Measurements from ENCODE around the gene C13orf42.
"Not testable (repeated sequence)": the region's sequence is repeated elsewhere in the genome, so short reads cannot be mapped to it uniquely, and the experiment has no call there.

The C13orf42 gene

GRCh38 chr13:51120873-51121272 lies 9.8 kb upstream of the C13orf42 start:
- peak; percentile 49 for DNase-seq
- ATAC-seq = not testable (repeated sequence)

DNA sequence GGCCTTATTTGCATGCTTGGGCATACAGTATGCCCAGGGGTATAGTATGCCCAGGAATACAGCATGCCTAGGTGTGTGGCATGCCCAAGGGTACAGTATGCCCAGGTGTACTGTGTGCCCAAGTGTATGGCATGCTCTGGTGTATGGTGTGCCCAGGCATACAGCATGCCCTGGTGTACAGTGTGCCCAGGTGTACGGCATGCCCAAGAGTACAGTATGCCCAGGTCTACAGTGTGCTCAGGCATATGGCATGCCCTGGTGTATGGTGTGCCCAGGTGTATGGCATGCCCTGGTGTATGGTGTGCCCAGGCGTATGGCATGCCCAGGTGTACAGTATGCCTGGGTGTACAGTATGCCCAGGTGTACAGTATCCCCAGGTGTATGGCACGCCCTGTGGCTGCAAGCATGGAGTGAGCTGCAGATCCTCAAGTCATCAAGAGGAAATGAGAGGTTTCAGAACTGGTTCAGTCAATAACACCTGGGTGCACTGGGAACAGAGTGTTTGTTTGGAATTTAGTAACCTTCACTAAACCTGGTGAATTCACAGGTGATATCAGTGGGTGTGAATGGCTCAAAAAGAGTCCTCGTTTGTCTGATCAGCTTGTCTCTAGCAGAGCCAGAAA lies 7.8 kb upstream of the C13orf42 start:
- DNase-seq (no peak), ATAC-seq (no peak)

DNA sequence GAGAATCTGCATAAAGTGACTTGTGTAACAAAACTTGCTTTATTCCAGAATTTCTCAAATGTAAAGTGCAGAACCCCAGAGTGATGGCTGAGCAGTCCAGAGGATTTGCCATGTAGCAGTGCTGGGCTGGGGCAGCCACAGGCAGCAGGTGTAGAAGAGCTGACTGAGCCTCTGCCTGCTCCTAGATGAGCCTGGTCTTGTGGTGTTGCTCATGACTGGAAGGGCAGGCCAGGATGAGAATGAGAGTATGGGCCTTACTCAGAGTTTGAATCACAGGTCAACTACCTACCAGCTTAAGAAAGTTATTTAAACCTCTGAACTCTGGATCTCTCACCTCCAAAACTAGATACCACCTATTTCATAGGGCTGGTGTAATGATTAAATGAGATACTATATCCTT lies 2.9 kb upstream of the C13orf42 start:
- DNase-seq (no peak), ATAC-seq (peak; percentile 33)

- DNase-seq (no peak), ATAC-seq (no peak)
These were observed 2.3 kb upstream of the C13orf42 start for GRCh38 chr13:51113186-51113881.

DNA sequence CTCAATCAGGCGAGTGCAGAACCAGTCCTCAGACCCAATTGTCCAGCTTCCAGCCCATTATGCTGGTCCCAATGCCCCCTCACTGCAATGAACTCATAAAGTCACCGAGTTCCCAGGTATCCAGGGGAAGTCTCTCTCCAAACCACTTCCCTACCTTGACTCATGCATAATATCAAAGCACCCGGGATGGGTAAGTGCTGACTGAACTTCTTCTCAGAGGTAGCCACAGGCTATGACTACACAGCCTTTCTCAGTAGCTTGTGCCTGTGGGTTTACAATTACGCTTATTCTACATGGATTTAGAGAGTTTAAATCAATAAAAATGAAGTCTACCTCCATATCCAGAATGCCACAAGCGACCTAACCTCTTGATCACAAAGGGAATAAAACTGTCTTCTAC lies 1.7 kb upstream of the C13orf42 start:
- no peak for ATAC-seq
- no peak for DNase-seq

DNA sequence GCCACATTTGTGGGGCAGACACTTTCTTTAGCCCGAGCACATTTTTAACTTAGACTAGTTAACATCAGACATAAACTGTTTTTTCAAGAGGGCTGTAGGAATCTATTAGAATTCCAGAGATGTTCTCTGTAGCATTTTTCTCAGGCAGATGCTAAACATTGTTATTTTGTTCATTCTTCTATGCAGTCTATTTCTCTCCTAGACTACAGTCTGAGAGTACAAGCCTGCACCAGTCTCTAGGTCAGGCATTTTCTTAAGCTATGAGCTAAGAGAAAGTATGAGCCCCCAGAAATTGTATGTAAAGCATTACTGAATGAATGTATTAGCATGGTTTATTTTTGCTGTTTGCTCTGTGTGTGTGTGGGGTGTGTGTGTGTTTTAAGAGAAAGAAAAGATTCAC lies 923 bp upstream of the C13orf42 start:
- DNase-seq (no peak), ATAC-seq (no peak)

GRCh38 chr13:51107996-51108395 lies 3.1 kb downstream of the C13orf42 start:
- DNase-seq (no peak), ATAC-seq (no peak)

DNA sequence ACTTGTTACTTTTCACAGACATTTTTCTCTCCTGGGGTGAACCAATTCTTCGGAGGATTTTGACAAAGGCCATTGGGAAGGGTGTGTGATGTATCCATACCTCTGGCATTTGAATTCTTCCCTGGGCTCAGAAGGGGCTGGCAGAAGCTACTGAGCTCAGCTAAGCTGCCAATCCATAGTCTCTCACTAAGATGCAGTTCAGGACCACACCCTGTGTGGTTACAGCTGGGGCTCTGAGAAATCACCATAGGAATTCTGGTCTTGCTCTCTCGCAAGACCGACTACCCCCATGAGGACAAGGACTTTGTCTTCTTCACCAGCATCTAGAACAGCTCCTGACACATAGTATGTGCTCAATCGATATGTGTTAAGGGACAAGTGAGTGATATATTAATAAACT lies 6.0 kb downstream of the C13orf42 start:
- DNase-seq (no peak), ATAC-seq (no peak)

DNA sequence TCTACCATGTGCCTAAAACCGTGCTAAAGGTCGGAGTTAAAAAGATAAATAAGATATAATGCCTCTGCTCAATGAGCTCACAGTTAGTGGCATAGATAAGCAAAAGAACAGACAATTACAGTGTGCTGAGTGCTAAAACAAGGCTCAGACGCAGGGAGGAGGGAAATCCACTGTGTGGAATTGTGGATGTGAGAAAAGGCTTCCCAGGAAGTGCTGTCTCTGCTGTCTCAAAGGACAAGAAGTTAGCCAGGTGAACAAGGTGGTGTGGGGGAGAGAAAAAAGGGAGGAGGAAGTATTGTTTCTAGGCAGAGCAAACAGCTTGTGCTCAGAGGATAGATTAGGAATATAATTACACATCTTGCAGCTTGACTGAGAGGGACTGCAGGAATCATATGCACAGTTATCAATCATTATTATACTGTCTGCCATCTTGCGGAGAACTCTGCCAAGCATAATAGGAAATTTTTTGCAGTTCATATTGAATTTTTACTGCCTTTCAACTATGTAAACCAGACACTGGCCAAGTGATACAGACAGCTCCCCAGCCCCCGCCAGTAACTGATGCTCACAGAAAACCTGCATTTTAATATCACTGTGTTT lies 9.3 kb downstream of the C13orf42 start:
- DNase-seq (no peak), ATAC-seq (no peak)

GRCh38 chr13:51097353-51098043 lies 13.6 kb downstream of the C13orf42 start:
- ATAC-seq = no peak
- DNase-seq = no peak

- DNase-seq = no peak
- ATAC-seq = no peak
These were observed 14.9 kb downstream of the C13orf42 start for GRCh38 chr13:51096131-51096530.

- ATAC-seq (no peak), DNase-seq (no peak)
These were observed 17.5 kb downstream of the C13orf42 start for GRCh38 chr13:51093574-51093973.

DNA sequence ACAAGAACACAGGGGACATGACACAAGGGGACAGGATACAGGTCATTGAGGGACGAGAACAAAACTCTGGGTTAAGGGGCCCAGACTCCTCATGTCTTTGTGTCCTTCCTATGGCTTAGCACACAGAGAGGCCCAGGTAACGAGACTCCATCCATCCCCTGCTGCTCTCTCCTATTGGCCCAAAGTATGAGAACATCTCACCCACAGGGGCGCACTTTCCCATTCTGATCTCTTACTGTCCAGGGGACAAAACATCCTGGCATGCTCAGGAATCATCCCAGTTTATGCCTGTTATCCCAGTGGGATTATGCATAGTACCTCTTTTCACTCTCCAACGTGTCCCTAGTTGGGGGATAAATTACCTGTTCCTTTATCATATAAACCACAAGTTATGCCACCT lies 19.2 kb downstream of the C13orf42 start:
- no peak for ATAC-seq
- DNase-seq = no peak

GRCh38 chr13:51083706-51084105 lies 27.4 kb downstream of the C13orf42 start:
- no peak for ATAC-seq

DNA sequence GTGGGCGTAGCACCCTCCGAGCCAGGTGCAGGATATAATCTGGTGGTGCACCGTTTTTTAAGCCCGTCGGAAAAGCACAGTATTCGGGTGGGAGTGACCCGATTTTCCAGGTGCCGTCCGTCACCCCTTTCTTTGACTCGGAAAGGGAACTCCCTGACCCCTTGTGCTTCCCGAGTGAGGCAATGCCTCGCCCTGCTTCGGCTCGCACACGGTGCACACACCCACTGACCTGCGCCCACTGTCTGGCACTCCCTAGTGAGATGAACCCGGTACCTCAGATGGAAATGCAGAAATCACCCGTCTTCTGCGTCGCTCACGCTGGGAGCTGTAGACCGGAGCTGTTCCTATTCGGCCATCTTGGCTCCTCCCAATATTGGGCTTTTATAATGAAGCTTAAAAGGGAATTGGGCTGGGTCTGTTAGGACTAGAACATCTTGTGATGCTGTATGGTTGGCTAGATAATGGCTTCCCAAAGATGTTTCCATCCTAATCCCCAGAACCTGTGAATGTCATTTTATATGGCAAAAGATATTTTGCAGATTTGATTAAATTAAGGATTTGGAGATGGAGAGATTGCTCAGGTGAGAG lies 30.5 kb downstream of the C13orf42 start:
- not testable (repeated sequence) for ATAC-seq, DNase-seq

More at GRCh38 chr13:51083706-51084105, 27.4 kb downstream of the C13orf42 start:
- no peak for DNase-seq

DNA sequence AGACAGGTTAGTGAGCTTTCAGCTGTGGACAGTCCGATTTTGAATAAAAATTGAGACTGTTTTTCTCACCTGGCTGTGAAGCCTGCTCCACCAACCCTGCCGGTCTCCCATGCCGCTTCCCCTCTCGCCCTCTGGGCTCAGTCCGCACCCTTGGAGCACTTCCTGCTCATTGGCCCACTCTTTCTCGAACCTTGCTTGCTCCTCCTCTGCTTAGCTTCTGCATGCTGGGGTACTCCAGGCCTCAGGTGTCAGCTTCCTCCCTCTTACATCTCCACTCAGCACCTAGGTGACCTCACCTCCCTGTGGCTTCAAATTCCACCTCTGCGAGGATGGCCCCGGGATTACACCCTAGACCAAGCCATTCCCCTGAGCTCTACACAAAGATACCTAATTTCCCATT lies 39.6 kb downstream of the C13orf42 start:
- DNase-seq (no peak), ATAC-seq (no peak)

DNA sequence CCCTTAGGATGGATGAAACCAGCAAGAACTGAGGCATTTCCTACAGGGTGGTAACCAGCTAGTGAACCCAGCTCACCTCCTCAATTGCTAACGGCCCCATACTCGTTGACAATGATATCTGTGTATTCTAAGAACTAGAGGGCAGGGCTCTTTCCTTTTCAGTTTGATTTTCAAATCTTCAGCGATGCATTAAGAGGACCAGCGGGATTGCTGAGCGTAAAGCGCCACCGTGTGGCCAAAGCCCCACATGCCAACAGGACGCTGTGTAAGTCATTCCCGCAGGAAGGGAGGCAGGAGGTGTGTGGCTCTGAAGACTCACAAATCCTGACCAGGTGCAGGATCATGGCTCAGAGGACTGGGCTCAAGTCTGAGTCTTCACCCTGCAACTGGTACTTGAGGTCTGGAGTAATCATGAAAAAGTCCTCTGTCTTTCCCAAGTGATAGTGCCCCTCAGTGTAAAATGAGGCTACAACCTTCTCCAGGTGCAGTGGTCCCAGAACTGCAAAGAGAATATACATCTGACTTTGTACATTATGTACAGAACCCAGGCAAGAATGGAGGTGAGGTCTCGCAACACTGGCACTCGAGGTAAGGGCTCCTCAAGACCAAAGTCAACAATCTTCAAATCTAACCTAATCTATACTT lies 40.9 kb downstream of the C13orf42 start:
- DNase-seq (peak; percentile 83), ATAC-seq (peak; percentile 83)

GRCh38 chr13:51068501-51068900 lies 42.6 kb downstream of the C13orf42 start:
- no peak for ATAC-seq
- DNase-seq = no peak

DNA sequence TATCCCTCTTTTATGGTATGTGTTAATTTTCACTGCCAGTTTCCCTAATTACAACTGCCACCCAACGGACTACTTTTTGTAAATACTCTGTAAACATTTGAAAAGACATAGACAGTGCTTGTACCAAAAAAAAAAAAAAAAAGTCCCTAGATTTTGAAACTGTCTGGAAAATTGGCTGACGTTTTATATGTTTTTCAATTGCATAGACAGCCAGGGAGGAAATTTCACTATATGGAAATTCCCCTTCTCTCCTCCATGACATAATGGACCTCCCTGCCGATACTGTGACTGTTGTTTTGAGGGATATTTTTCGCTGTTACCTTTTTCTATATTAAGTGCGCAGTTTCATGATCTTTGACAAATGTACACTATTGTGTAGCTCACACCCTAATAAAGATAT lies 43.4 kb downstream of the C13orf42 start:
- DNase-seq (no peak), ATAC-seq (no peak)

GRCh38 chr13:51067210-51067701 lies 43.8 kb downstream of the C13orf42 start:
- DNase-seq = no peak
- ATAC-seq = no peak

- DNase-seq = peak; percentile 10
- ATAC-seq = no peak
These were observed 44.8 kb downstream of the C13orf42 start for GRCh38 chr13:51066091-51066831.
